ENCODE data around the gene SPTB.

DNA sequence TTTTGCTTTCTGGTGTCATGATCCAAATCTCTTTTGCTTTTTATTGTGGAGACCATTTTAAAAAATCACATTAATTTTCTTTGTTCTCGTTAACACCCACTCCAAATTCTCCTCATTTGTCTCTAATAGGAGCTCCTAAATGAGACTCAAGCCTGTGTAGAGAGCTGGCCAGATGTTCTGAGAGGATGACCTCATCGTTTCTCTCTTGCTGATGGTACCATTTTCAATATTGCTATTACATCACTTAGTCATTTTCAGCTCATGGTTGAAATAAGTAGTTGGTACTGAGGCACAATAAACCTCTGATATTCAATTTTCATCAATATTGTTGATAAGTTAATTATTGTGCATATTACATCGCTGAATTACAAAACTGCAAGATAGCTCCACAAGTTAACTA lies 31.5 kb downstream of the SPTB start:
- TF ChIP-seq, protein P1, sequence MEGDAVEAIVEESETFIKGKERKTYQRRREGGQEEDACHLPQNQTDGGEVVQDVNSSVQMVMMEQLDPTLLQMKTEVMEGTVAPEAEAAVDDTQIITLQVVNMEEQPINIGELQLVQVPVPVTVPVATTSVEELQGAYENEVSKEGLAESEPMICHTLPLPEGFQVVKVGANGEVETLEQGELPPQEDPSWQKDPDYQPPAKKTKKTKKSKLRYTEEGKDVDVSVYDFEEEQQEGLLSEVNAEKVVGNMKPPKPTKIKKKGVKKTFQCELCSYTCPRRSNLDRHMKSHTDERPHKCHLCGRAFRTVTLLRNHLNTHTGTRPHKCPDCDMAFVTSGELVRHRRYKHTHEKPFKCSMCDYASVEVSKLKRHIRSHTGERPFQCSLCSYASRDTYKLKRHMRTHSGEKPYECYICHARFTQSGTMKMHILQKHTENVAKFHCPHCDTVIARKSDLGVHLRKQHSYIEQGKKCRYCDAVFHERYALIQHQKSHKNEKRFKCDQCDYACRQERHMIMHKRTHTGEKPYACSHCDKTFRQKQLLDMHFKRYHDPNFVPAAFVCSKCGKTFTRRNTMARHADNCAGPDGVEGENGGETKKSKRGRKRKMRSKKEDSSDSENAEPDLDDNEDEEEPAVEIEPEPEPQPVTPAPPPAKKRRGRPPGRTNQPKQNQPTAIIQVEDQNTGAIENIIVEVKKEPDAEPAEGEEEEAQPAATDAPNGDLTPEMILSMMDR (IDR thresholded peaks at IDR 0.05; ENCODE audit: insufficient read depth, low read length, poor library complexity, severe bottlenecking): no peak
- TF ChIP-seq EZH2phosphoT487 (conservative IDR thresholded peaks at IDR 0.05; ENCODE audit: low read length): no peak

All from SU-DHL-6 (cell line).